Activated B cell treated with CpG ODN at 0.5 μM for 24 hours (primary cell): ENCODE results near the gene GCNT1. TPM values are rescaled to one million over a fixed set of nuclear protein-coding genes. Genes with fewer than 3 reads are reported as not detected.

ENCODE experiments used
- ATAC-seq: fragments of 200-7000 bp; cut with Tn5 transposase; one replicate; pipeline ENCODE4 v1.10.0; 2021; ENCODE audit warnings: low read depth, mild to moderate bottlenecking, moderate library complexity
- CTCF ChIA-PET: fragments of 350-600 bp; sonication (Branson Sonifier 250); formaldehyde crosslinking; loops from one replicate; lab custom pipeline; 2021; ENCODE audit warnings: antibody characterized with exemption; lab: Charles Lee
- POLR2A ChIA-PET: fragments of 350-600 bp; sonication (Branson Sonifier 250); formaldehyde crosslinking; loops from one replicate; lab custom pipeline; 2021; ENCODE audit warnings: antibody characterized with exemption; lab: Charles Lee
- DNase-seq: peaks from one replicate; pipeline ENCODE4 v3.0.0; 2022
- H3K27ac Mint-ChIP-seq: one replicate; pipeline ENCODE4 v1.8.0; 2020; ENCODE audit warnings: mixed read lengths
- H3K27me3 Mint-ChIP-seq: one replicate; pipeline ENCODE4 v1.8.0; 2021; ENCODE audit warnings: mixed read lengths
- H3K36me3 Mint-ChIP-seq: one replicate; pipeline ENCODE4 v1.8.0; 2021; ENCODE audit warnings: low read depth, mixed read lengths
- H3K4me1 Mint-ChIP-seq: one replicate; pipeline ENCODE4 v1.8.0; 2021; ENCODE audit warnings: mixed read lengths
- H3K4me3 Mint-ChIP-seq: one replicate; pipeline ENCODE4 v1.8.0; 2020; ENCODE audit warnings: mild to moderate bottlenecking, mixed read lengths
- H3K9me3 Mint-ChIP-seq: one replicate; pipeline ENCODE4 v1.8.0; 2020; ENCODE audit warnings: mixed read lengths
- CTCF ChIP-seq: fragments of 200-600 bp; IDR thresholded peaks from one replicate; pipeline ENCODE4 v1.8.0; 2022; ENCODE audit warnings: antibody characterized with exemption, mild to moderate bottlenecking
- intact Hi-C: fragments of 100-400 bp; cut with micrococcal nuclease; formaldehyde crosslinking; loops from one replicate; pipeline ENCODE4 v1.15.1; 2024
- total RNA-seq: library from RNA; stranded (reverse); gene quantifications from 2 replicates; pipeline ENCODE4 v1.2.3, GENCODE V29; 2022

The GCNT1 gene
- total RNA-seq, 1 donor from 2014 or later = 10.6 TPM

DNA sequence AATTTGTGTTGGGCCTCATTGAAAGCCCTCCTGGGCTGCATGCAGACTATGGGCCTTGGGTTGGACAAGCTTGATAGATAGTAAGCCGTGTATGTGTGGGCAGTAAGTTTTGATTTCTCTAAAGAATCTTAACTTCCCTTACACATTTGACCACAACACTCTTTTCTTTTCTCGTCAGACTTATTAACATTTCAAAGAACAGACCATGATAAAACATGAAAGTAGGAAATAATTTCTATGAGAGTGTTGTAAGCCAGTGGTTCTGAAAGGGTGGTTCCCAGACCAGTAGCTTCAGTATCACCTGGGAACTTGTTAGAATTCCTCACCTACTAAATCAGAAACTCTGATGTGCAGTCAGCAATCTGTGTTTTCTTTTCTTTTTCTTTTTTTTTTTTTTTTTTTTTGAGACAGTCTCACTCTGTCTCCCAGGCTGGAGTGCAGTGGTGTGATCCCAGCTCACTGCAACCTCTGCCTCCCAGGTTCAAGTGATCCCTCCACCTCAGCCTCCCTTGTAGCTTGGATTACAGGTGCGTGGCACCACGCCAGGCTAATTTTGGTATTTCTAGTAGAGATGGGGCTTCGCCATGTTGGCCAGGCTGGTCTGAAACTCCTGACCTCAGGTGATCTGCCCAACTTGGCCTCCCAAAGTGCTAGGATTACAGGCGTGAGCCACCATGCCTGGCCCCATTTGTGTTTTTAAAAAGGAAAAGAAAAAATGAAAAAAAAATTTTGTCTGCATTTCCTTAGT is 20.0 kb upstream of the GCNT1 start:
- no peak overlapping the region for H3K4me3 Mint-ChIP-seq
- CTCF ChIA-PET = no interaction called here
- peaks cover 2% of the 10 kb centered on the region for H3K9me3 Mint-ChIP-seq
- POLR2A ChIA-PET = no interaction called here
- no peaks in the 10 kb centered on the region for H3K27me3 Mint-ChIP-seq
- TF ChIP-seq CTCF = no peak
- no peak for ATAC-seq
- no peaks in the 10 kb centered on the region for H3K36me3 Mint-ChIP-seq
- no peak overlapping the region for H3K27ac Mint-ChIP-seq
- H3K4me1 Mint-ChIP-seq = peaks cover 3% of the 10 kb centered on the region
- intact Hi-C loops = no loop called here
- no peak for DNase-seq

DNA sequence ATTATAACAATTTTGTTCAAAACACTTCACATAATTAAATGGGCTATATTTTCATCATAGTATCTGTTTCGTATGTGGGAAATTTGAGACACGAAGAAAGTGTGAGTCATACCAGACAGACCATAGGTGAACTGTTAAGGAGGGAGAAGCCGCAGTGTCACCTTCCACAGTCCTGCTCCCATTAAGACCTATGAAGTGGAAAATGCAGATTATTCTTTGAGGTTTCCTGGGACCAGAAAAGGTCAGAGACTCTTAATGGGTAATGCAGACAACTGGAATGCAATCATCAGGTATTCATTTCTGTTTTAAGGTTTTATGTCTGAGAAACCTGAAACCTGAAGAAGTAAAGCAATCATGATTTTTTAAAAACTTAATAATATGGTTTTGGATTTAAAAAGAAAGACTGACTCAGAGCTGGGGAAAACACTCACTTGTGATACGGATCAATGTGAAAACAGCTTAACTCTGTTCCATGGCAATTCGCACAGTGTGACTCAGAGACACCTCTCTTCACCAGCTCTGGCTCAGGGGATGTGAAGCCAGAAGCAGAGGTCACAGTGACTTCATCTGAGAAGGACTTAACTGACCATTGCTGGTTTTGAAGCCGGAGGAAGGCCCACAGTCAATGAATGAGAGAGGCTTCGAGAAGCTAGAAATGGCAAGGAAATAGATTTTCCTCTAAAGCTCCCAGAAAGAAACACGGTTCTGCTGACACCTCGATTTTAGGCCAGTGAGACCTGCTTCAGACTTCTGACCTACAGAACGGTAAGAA is 17.2 kb upstream of the GCNT1 start:
- POLR2A ChIA-PET = interaction anchor here (1.2 kb wide), 1 partner anchor 47 kb away, joined by 5 read pairs; the partner anchor contains the start of gene RFK

DNA sequence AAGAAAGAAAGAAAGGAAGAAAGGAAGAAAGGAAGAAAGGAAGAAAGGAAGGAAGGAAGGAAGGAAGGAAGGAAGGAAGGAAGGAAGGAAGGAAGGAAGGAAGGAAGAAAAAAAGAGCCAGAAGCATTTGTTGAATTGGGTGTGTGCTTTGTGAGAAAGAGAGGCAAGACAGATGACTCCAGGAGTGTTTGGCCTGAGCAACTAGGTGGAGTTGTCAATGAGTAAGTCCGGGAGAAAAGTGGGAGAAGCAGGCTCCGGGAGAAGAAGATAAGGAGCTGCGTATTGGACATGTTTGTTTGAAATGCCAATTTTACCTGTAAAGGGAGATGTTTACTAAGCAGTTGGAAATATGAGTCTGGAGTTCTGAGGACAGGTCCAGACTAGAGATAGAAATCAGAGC is 15.1 kb upstream of the GCNT1 start:
- ATAC-seq (no peak), DNase-seq (no peak)
- H3K27ac Mint-ChIP-seq = no peak overlapping the region
- ChIA-PET POLR2A (no interaction called here), CTCF (interaction anchor here (1.5 to 7.2 kb wide), 2 partner anchors 213 to 263 kb away, joined by 3 to 76 read pairs; no protein-coding TSS in a partner anchor)
- no peaks in the 10 kb centered on the region for H3K36me3 Mint-ChIP-seq
- intact Hi-C loops = no loop called here
- no peaks in the 10 kb centered on the region for H3K27me3 Mint-ChIP-seq
- H3K9me3 Mint-ChIP-seq = peaks cover 2% of the 10 kb centered on the region
- no peak for TF ChIP-seq CTCF
- peaks cover 3% of the 10 kb centered on the region for H3K4me1 Mint-ChIP-seq
- no peak overlapping the region for H3K4me3 Mint-ChIP-seq

More for the DNA sequence above, 17.2 kb upstream of the GCNT1 start:
- Mint-ChIP-seq H3K36me3 (no peaks in the 10 kb centered on the region), H3K4me3 (no peak overlapping the region), H3K27me3 (no peaks in the 10 kb centered on the region), H3K9me3 (peaks cover 2% of the 10 kb centered on the region), H3K4me1 (peaks cover 3% of the 10 kb centered on the region), H3K27ac (no peak overlapping the region)
- intact Hi-C loops = no loop called here
- no peak for TF ChIP-seq CTCF
- no peak for ATAC-seq
- CTCF ChIA-PET = interaction anchor here (1.1 to 1.6 kb wide), 2 partner anchors 261 to 271 kb away, joined by 3 to 4 read pairs; no protein-coding TSS in a partner anchor
- no peak for DNase-seq

- Mint-ChIP-seq H3K4me1 (peaks cover 3% of the 10 kb centered on the region), H3K9me3 (peaks cover 2% of the 10 kb centered on the region), H3K36me3 (no peaks in the 10 kb centered on the region), H3K4me3 (no peak overlapping the region), H3K27ac (no peak overlapping the region), H3K27me3 (no peaks in the 10 kb centered on the region)
- no peak for TF ChIP-seq CTCF
- ATAC-seq (no peak), DNase-seq (no peak)
- ChIA-PET POLR2A (no interaction called here), CTCF (interaction anchor here (1.1 to 7.2 kb wide), 3 partner anchors 12 to 262 kb away, joined by 3 to 76 read pairs (median 3); no protein-coding TSS in a partner anchor)
- intact Hi-C loops = no loop called here
Observed at GRCh38 chr9:76444322-76444929, 14.6 kb upstream of the GCNT1 start.
